ENCODE measurements around the gene CDC27.

The CDC27 gene

DNA sequence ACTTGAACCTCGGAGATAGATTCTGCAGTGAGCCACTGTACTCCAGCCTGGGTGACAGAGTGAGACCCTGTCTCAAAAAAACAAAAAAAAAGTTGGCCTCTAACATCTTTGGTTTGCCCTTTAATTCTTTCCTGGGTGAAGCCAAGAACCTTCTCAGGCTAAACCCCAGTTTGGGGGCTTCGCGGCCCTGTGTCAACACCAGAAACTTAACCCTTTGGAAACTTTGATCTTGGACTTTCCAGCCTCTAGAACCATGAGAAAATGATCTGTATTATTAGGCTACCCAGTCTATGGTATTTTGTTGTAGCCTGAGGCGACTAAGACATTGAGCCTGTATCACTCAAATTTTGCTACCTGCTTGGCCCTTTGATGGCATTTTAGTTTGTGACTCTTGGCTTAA, 86.2 kb downstream of the CDC27 start:
- TF ChIP-seq, protein P1, sequence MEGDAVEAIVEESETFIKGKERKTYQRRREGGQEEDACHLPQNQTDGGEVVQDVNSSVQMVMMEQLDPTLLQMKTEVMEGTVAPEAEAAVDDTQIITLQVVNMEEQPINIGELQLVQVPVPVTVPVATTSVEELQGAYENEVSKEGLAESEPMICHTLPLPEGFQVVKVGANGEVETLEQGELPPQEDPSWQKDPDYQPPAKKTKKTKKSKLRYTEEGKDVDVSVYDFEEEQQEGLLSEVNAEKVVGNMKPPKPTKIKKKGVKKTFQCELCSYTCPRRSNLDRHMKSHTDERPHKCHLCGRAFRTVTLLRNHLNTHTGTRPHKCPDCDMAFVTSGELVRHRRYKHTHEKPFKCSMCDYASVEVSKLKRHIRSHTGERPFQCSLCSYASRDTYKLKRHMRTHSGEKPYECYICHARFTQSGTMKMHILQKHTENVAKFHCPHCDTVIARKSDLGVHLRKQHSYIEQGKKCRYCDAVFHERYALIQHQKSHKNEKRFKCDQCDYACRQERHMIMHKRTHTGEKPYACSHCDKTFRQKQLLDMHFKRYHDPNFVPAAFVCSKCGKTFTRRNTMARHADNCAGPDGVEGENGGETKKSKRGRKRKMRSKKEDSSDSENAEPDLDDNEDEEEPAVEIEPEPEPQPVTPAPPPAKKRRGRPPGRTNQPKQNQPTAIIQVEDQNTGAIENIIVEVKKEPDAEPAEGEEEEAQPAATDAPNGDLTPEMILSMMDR (IDR thresholded peaks at IDR 0.05; ENCODE audit: control insufficient read depth, extremely low read depth, insufficient read depth): no peak
- no peak for DNase-seq (ENCODE audit: low read depth)
- no peak overlapping the region for H3K4me3 ChIP-seq (ENCODE audit: low read depth, low read length)

DNA sequence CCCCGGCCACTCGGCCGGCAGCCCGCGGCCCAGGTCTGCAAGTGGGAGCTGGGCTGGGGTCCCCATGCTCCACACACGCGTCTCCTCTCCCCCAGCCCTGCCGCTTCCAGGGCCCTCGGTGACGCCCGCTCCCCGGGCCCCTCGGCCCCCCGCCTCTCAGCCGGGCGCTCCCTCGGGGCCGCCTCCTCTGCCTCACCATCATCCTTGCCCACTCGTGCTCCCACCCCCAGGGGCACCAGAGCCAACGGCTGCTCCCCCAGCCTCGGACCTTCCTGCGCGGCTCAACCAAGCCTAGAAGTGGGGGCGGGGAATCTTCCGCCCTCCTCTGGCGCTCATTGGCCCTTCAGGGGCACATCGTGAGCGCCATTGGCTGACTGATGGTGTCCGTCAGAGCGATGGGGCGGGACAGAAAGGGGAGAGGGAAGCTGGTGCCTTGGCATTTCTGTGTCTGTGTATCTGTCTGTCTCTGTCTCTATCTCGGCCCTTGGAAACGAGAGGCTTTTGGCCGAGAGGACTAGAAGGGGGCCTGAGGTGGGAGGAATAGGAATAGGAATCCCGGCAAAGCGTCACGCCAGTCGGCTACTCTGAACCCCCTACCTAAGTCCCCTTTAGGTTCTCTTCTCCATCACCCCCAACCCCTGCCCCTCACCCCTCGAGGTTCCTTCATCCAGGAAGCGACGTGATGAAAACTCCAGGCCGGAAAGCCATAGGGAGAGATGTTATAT, 88.9 kb downstream of the CDC27 start:
- TF ChIP-seq, protein P1 (IDR thresholded peaks at IDR 0.05; ENCODE audit: control insufficient read depth, extremely low read depth, insufficient read depth): no peak
- peak; percentile 60 for DNase-seq (ENCODE audit: low read depth)

DNA sequence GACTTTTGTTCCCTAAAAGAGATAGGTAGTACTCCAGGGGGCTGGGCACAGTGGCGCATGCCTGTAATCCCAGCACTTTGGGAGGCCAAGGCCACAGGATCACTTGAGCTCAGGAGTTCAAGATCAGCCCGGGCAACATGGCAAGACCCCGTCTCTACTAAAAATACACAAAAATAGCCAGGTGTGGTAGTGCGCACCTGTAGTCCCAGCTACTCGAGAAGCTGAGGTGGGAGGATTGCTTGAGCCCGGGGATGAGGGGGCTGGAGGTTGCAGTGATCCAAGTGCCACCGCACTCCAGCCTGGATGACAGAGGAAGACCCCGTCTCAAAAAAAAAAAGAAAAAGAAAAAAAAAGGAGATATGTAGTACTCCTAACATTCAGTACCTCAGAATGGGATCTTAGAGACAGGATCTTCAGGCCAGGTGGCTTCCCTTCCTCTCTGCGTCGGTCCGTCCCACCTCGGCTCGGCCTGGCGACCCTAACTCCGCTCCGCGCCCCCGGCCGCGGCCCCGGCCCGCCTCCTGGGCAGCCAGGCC, 89.6 kb downstream of the CDC27 start:
- DNase-seq (ENCODE audit: low read depth): no peak
- peak overlapping the region; percentile 65 for H3K4me3 ChIP-seq (ENCODE audit: low read depth, low read length)
- TF ChIP-seq, protein P1 (IDR thresholded peaks at IDR 0.05; ENCODE audit: control insufficient read depth, extremely low read depth, insufficient read depth): no peak

More for the DNA sequence above, 88.9 kb downstream of the CDC27 start:
- H3K4me3 ChIP-seq (ENCODE audit: low read depth, low read length): peak overlapping the region; percentile 65

DNA sequence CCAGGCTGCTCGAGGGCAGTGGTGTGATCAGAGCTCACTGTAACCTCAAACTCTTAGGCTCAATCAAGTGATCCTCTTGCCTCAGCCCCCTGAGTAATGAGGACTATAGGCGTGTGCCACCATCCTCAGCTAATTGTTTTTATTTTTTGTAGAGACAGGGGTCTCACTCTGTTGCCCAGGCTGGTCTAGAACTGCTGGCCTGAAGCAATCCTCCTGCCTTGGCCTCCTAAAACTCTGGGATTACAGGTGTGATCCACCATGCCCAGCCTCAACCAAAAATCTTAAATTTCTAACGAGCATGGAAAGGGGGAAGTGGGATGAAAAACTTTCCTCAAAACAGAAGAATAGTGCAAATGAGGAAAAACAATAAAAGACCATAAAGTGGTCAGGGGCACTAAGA, 92.8 kb downstream of the CDC27 start:
- H3K4me3 ChIP-seq (ENCODE audit: low read depth, low read length): no peak overlapping the region
- DNase-seq (ENCODE audit: low read depth): no peak
- TF ChIP-seq, protein P1 (IDR thresholded peaks at IDR 0.05; ENCODE audit: control insufficient read depth, extremely low read depth, insufficient read depth): no peak

- no peak for DNase-seq (ENCODE audit: low read depth)
- H3K4me3 ChIP-seq (ENCODE audit: low read depth, low read length): no peak overlapping the region
Measured at GRCh38 chr17:47095268-47095667, 93.8 kb downstream of the CDC27 start.

GRCh38 chr17:47087093-47087492, 102.0 kb downstream of the CDC27 start:
- no peak overlapping the region for H3K4me3 ChIP-seq (ENCODE audit: low read depth, low read length)
- DNase-seq (ENCODE audit: low read depth): no peak
- TF ChIP-seq, protein P1 (IDR thresholded peaks at IDR 0.05; ENCODE audit: control insufficient read depth, extremely low read depth, insufficient read depth): no peak

More at GRCh38 chr17:47095268-47095667, 93.8 kb downstream of the CDC27 start:
- TF ChIP-seq, protein P1 (IDR thresholded peaks at IDR 0.05; ENCODE audit: control insufficient read depth, extremely low read depth, insufficient read depth): no peak
